Measurements from ENCODE around the gene MDFIC2.

Gene MDFIC2

DNA sequence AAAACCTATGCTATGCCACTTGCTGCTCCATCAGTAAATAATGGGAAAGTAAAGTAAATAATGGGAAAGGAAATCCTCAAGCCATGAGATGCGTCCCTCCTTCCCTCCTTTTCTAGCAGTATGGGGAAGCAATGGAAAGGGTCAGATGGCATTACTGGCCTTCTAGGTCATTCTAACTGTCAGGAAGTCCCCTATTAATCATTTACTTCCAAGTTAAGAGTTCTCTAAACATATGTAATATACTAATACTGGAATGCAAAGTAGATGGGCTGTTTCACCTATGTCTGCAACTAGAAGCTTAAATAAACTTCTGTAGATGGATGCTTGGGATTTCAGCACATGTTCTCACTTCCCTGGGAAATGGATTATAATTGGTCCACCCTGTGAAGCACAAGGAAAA, 55.9 kb downstream of the MDFIC2 start:
- TF ChIP-seq, protein P1, sequence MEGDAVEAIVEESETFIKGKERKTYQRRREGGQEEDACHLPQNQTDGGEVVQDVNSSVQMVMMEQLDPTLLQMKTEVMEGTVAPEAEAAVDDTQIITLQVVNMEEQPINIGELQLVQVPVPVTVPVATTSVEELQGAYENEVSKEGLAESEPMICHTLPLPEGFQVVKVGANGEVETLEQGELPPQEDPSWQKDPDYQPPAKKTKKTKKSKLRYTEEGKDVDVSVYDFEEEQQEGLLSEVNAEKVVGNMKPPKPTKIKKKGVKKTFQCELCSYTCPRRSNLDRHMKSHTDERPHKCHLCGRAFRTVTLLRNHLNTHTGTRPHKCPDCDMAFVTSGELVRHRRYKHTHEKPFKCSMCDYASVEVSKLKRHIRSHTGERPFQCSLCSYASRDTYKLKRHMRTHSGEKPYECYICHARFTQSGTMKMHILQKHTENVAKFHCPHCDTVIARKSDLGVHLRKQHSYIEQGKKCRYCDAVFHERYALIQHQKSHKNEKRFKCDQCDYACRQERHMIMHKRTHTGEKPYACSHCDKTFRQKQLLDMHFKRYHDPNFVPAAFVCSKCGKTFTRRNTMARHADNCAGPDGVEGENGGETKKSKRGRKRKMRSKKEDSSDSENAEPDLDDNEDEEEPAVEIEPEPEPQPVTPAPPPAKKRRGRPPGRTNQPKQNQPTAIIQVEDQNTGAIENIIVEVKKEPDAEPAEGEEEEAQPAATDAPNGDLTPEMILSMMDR (IDR thresholded peaks at IDR 0.05; ENCODE audit: insufficient read depth, low read length, poor library complexity, severe bottlenecking): no peak
- TF ChIP-seq EZH2phosphoT487 (conservative IDR thresholded peaks at IDR 0.05; ENCODE audit: low read length): no peak
- H3F3A ChIP-seq (ENCODE audit: insufficient read depth): no peaks in the 10 kb centered on the region
- no peak overlapping the region for H3K9ac ChIP-seq (ENCODE audit: low read length)

DNA sequence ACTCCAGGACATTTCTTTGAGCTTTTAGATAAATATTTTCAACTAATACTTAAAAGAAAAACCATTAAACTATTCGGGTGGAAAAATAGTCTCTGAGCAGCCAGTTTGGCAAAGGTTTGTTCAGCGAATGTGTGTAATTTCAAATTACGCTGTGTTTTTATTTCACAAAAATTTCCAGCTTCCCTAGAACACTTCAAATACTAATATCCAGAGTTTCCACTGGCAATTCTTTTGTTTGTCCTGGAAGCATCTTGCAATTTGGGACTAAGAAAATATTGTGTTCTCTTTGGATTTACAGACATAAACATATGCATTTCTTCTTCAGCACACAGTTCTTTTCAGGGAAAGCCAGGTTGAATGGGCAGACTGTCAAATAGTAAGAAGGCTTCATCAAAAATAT, 61.9 kb downstream of the MDFIC2 start:
- H3K36me3 ChIP-seq (ENCODE audit: low read length): no peaks in the 10 kb centered on the region
- no peaks in the 10 kb centered on the region for H3F3A ChIP-seq (ENCODE audit: insufficient read depth)
- no peak overlapping the region for H3K4me2 ChIP-seq (ENCODE audit: low read depth, low read length, poor library complexity, severe bottlenecking)
- H3K27ac ChIP-seq (ENCODE audit: low read depth, low read length): no peak overlapping the region
- H3K9ac ChIP-seq (ENCODE audit: low read length): no peak overlapping the region
- H2AFZ ChIP-seq (ENCODE audit: low read depth, low read length, severe bottlenecking): no peak overlapping the region
- no peaks in the 10 kb centered on the region for H3K9me2 ChIP-seq (replicated peaks; ENCODE audit: insufficient read depth, low read length)
- TF ChIP-seq, protein P1 (IDR thresholded peaks at IDR 0.05; ENCODE audit: insufficient read depth, low read length, poor library complexity, severe bottlenecking): no peak
- no peak for TF ChIP-seq EZH2phosphoT487 (conservative IDR thresholded peaks at IDR 0.05; ENCODE audit: low read length)
- H4K20me1 ChIP-seq (ENCODE audit: low read depth, low read length): no peaks in the 10 kb centered on the region
- H3K9me3 ChIP-seq (ENCODE audit: insufficient read depth, low read length): no peaks in the 10 kb centered on the region
- H3K4me3 ChIP-seq (ENCODE audit: insufficient read depth, low read length, poor library complexity, severe bottlenecking): no peak overlapping the region
- no peaks in the 10 kb centered on the region for H3K79me2 ChIP-seq (ENCODE audit: insufficient read depth, low read length)
- H3K27me3 ChIP-seq (ENCODE audit: low read length): no peaks in the 10 kb centered on the region

More for the DNA sequence above, 55.9 kb downstream of the MDFIC2 start:
- no peak overlapping the region for H3K4me2 ChIP-seq (ENCODE audit: low read depth, low read length, poor library complexity, severe bottlenecking)
- no peaks in the 10 kb centered on the region for H4K20me1 ChIP-seq (ENCODE audit: low read depth, low read length)
- no peak overlapping the region for H2AFZ ChIP-seq (ENCODE audit: low read depth, low read length, severe bottlenecking)
- no peaks in the 10 kb centered on the region for H3K9me2 ChIP-seq (replicated peaks; ENCODE audit: insufficient read depth, low read length)
- no peak overlapping the region for H3K4me3 ChIP-seq (ENCODE audit: insufficient read depth, low read length, poor library complexity, severe bottlenecking)
- no peaks in the 10 kb centered on the region for H3K36me3 ChIP-seq (ENCODE audit: low read length)
- H3K79me2 ChIP-seq (ENCODE audit: insufficient read depth, low read length): no peaks in the 10 kb centered on the region
- H3K27ac ChIP-seq (ENCODE audit: low read depth, low read length): no peak overlapping the region
- no peaks in the 10 kb centered on the region for H3K27me3 ChIP-seq (ENCODE audit: low read length)
- H3K9me3 ChIP-seq (ENCODE audit: insufficient read depth, low read length): no peaks in the 10 kb centered on the region

- H3K4me2 ChIP-seq (ENCODE audit: low read depth, low read length, poor library complexity, severe bottlenecking): no peak overlapping the region
- H3F3A ChIP-seq (ENCODE audit: insufficient read depth): no peaks in the 10 kb centered on the region
- no peak overlapping the region for H3K4me3 ChIP-seq (ENCODE audit: insufficient read depth, low read length, poor library complexity, severe bottlenecking)
- no peaks in the 10 kb centered on the region for H4K20me1 ChIP-seq (ENCODE audit: low read depth, low read length)
- no peak overlapping the region for H3K9ac ChIP-seq (ENCODE audit: low read length)
- H3K79me2 ChIP-seq (ENCODE audit: insufficient read depth, low read length): no peaks in the 10 kb centered on the region
- no peaks in the 10 kb centered on the region for H3K9me3 ChIP-seq (ENCODE audit: insufficient read depth, low read length)
- H2AFZ ChIP-seq (ENCODE audit: low read depth, low read length, severe bottlenecking): no peak overlapping the region
- no peaks in the 10 kb centered on the region for H3K9me2 ChIP-seq (replicated peaks; ENCODE audit: insufficient read depth, low read length)
- H3K27me3 ChIP-seq (ENCODE audit: low read length): no peaks in the 10 kb centered on the region
- no peak for TF ChIP-seq EZH2phosphoT487 (conservative IDR thresholded peaks at IDR 0.05; ENCODE audit: low read length)
- TF ChIP-seq, protein P1 (IDR thresholded peaks at IDR 0.05; ENCODE audit: insufficient read depth, low read length, poor library complexity, severe bottlenecking): no peak
- H3K27ac ChIP-seq (ENCODE audit: low read depth, low read length): no peak overlapping the region
- no peaks in the 10 kb centered on the region for H3K36me3 ChIP-seq (ENCODE audit: low read length)
Observed at GRCh38 chr3:70249509-70250160, 62.8 kb downstream of the MDFIC2 start.

All from SU-DHL-6 (cell line).